GM12878 (cell line): ENCODE data around the gene SRCAP. TPM values are rescaled to one million over a fixed set of nuclear protein-coding genes. Genes with fewer than 3 reads are reported as not detected.

Experiments used
- ATAC-seq: fragments of 200-7000 bp; cut with Tn5 transposase; 3 replicates; pipeline ENCODE4 v1.9.1; 2020; ENCODE audit warnings: mild to moderate bottlenecking, moderate library complexity
- BruUV-seq: library from RNA; stranded (reverse); fragments of 400-500 nt; replicated peaks from 2 replicates; lab custom pipeline; 2021; lab: Mats Ljungman, UMichigan
- CTCF ChIA-PET: fragments of 300-600 bp; sonication (Branson Sonifier 250); formaldehyde crosslinking; extraction: SDS; loops from one replicate; lab custom pipeline; 2021; ENCODE audit warnings: inconsistent platforms; lab: Yijun Ruan, JAX
- POLR2A ChIA-PET: fragments of 350-600 bp; formaldehyde crosslinking; extraction: SDS; loops from one replicate; lab custom pipeline; 2021; ENCODE audit warnings: inconsistent platforms; lab: Charles Lee
- RAD21 ChIA-PET: fragments of 300-600 bp; sonication (Branson Sonifier 250); formaldehyde crosslinking; loops from one replicate; lab custom pipeline; 2023; ENCODE audit warnings: antibody characterized with exemption; ENCODE audit not compliant: unreplicated experiment; lab: Charles Lee
- SMC1A ChIA-PET: fragments of 300-600 bp; sonication (Branson Sonifier 250); formaldehyde crosslinking; loops from one replicate; lab custom pipeline; 2023; ENCODE audit not compliant: unreplicated experiment, uncharacterized antibody; lab: Charles Lee
- DNase-seq: peaks from one replicate; pipeline ENCODE4 v3.0.0-alpha.2; 2011; ENCODE audit warnings: low read depth, low spot score
- FAIRE-seq: peaks from 3 replicates; lab custom pipeline; 2011; peaks lifted over from hg19 to GRCh38; lab: Jason Lieb, UNC
- H2AFZ ChIP-seq: 2 replicates; pipeline ENCODE4 v1.6.0; 2011; ENCODE audit warnings: low read depth, low read length, control low read depth; ENCODE audit not compliant: control insufficient read depth
- H3K27ac ChIP-seq: 2 replicates; pipeline ENCODE4 v1.5.1; 2011; ENCODE audit warnings: control low read depth; ENCODE audit not compliant: control insufficient read depth, insufficient read depth
- H3K27me3 ChIP-seq, 2 experiments: replicated peaks in 1 of 2; 2 replicates each; pipeline versions ENCODE4 v1.6.0 to v1.6.1; 2011; ENCODE audit warnings: low read length in 1 of 2; ENCODE audit not compliant: control insufficient read depth in 2 of 2, insufficient read depth in 2 of 2
- H3K36me3 ChIP-seq, 2 experiments: 2 replicates each; pipeline ENCODE4 v1.5.1; 2011; ENCODE audit warnings: low read length in 1 of 2; ENCODE audit not compliant: control insufficient read depth in 2 of 2, insufficient read depth in 2 of 2
- H3K4me1 ChIP-seq: 2 replicates; pipeline ENCODE4 v1.6.1; 2011; ENCODE audit warnings: mild to moderate bottlenecking, low read length, moderate library complexity, mixed read lengths; ENCODE audit not compliant: control insufficient read depth, insufficient read depth
- H3K4me2 ChIP-seq: 2 replicates; pipeline ENCODE4 v1.6.0; 2011; ENCODE audit warnings: control low read depth; ENCODE audit not compliant: control insufficient read depth, insufficient read depth
- H3K4me3 ChIP-seq: fragments of 200-600 bp; sonication (generic); 2 replicates; pipeline ENCODE4 v1.5.1; 2016
- H3K79me2 ChIP-seq: 2 replicates; pipeline ENCODE4 v1.6.0; 2011; ENCODE audit warnings: low read length; ENCODE audit not compliant: control insufficient read depth, insufficient read depth
- H3K9ac ChIP-seq: 2 replicates; pipeline ENCODE4 v1.8.0; 2011; ENCODE audit warnings: low read length, control low read depth, mixed read lengths; ENCODE audit not compliant: control insufficient read depth, insufficient read depth
- H3K9me3 ChIP-seq: replicated peaks from 3 replicates; pipeline ENCODE4 v1.5.1; 2011; ENCODE audit warnings: mild to moderate bottlenecking, low read length; ENCODE audit not compliant: control insufficient read depth, insufficient read depth
- H4K20me1 ChIP-seq: 2 replicates; pipeline ENCODE4 v1.6.0; 2011; ENCODE audit not compliant: control insufficient read depth, insufficient read depth
- BRCA1 ChIP-seq: IDR thresholded peaks from 2 replicates; pipeline ENCODE4 v1.6.1; 2011; ENCODE audit warnings: low read depth, low read length, improper control_type of control experiment
- FOS ChIP-seq: IDR thresholded peaks from 3 replicates; pipeline ENCODE4 v1.6.1; 2011; ENCODE audit warnings: borderline replicate concordance; ENCODE audit not compliant: insufficient read length; ENCODE audit errors: extremely low read depth
- GABPA ChIP-seq: IDR thresholded peaks from 2 replicates; pipeline ENCODE4 v1.6.1; 2014; ENCODE audit warnings: antibody characterized with exemption, low read depth, mild to moderate bottlenecking, inconsistent platforms
- HCFC1 ChIP-seq: fragments of 150-350 bp; IDR thresholded peaks from 2 replicates; pipeline ENCODE4 v1.6.1; 2014; ENCODE audit warnings: low read length
- JUNB ChIP-seq: IDR thresholded peaks from 2 replicates; pipeline ENCODE4 v1.6.1; 2016; ENCODE audit warnings: antibody characterized with exemption, mild to moderate bottlenecking
- MAX ChIP-seq: IDR thresholded peaks from 2 replicates; pipeline ENCODE4 v1.6.1; 2012; ENCODE audit warnings: low read depth, low read length, improper control_type of control experiment
- MLLT1 ChIP-seq: fragments of 450-650 bp; IDR thresholded peaks from 2 replicates; pipeline ENCODE4 v1.6.1; 2016; ENCODE audit warnings: mild to moderate bottlenecking
- NKRF ChIP-seq: fragments of 450-650 bp; conservative IDR thresholded peaks from 2 replicates; pipeline ENCODE4 v1.6.1; 2017; ENCODE audit warnings: mild to moderate bottlenecking, moderate library complexity
- NRF1 ChIP-seq: conservative IDR thresholded peaks from 2 replicates; pipeline ENCODE4 v1.6.1; 2011; ENCODE audit warnings: mild to moderate bottlenecking, low read depth, low read length, improper control_type of control experiment
- SMC3 ChIP-seq: IDR thresholded peaks from 2 replicates; pipeline ENCODE4 v1.6.1; 2011; ENCODE audit warnings: low read length, improper control_type of control experiment, borderline replicate concordance
- TCF12 ChIP-seq: IDR thresholded peaks from 2 replicates; pipeline ENCODE4 v1.6.1; 2011; ENCODE audit warnings: low read depth, mild to moderate bottlenecking, low read length
- WGBS: methylation state at CpG from one replicate; pipeline ENCODE4 v1.1.6; 2016; ENCODE audit warnings: low lambda C conversion rate; ENCODE audit not compliant: insufficient replicate concordance, insufficient coverage; ENCODE audit errors: missing lambda C conversion rate; 5-methylcytosine and 5-hydroxymethylcytosine counted together
- in situ Hi-C: fragments of 300-500 bp; cut with MboI; formaldehyde crosslinking; loops from 9 replicates; pipeline ENCODE4 v1.14.3; 2018; ENCODE audit warnings: mixed read lengths
- intact Hi-C: fragments of 100-400 bp; cut with micrococcal nuclease; formaldehyde crosslinking; loops from one replicate; pipeline ENCODE4 v1.14.2; 2022; ENCODE audit not compliant: unreplicated experiment
- polyA plus RNA-seq, 11 experiments: library from polyadenylated mRNA; depleted of rRNA in 4 of 11; unstranded in 6 of 11; stranded (reverse) in 5 of 11; fragments of >200 nt; fragmentation: Nextera tagmentation in 4 of 11; fragmentation: Illumina TruSeq in 1 of 11; extraction: Ambion mirVana in 4 of 11; extraction: Trizol in 1 of 11; gene quantifications; 1 replicate in 1 of 11; 2 replicates in 10 of 11; pipeline versions ENCODE4 v1.2.1 to v1.2.3, GENCODE V29; 2011 to 2016; ENCODE audit warnings: inconsistent platforms in 2 of 11, missing spikeins in 2 of 11, low read depth in 1 of 11
- total RNA-seq, 4 experiments: library from RNA; depleted of rRNA in 3 of 4; stranded (reverse); fragments of >200 nt in 3 of 4; fragmentation: Illumina TruSeq in 1 of 4; extraction: Trizol in 1 of 4; gene quantifications; 2 replicates each; pipeline versions ENCODE4 v1.2.1 to v1.2.3, GENCODE V29; 2013 to 2021

Gene SRCAP
- total and polyA plus RNA-seq, 10 of the 15 experiments (the other 5 are each of a cell fraction or from before 2014, with no cell fraction given) = 0.24 to 58.4 (median 11.6) TPM

- ChIA-PET RAD21 (no interaction called here), POLR2A (interaction anchor here (0.6 kb wide), 1 partner anchor 292 kb away, joined by 5 read pairs; no protein-coding TSS in a partner anchor), CTCF (interaction anchor here (0.6 kb wide), 1 partner anchor 76 kb away, joined by 5 read pairs; no protein-coding TSS in a partner anchor), SMC1A (interaction anchor here (0.9 kb wide), 1 partner anchor 16 kb away, joined by 3 read pairs; no protein-coding TSS in a partner anchor)
- no peak overlapping the region for H2AFZ ChIP-seq
- no TSS peak for BruUV-seq
- no peak overlapping the region for H3K27ac ChIP-seq
- in situ Hi-C loops = no loop called here
- DNase-seq (no peak), ATAC-seq (no peak), FAIRE-seq (no peak)
- peaks cover 53 to 55% of the 10 kb centered on the region in 2 experiments for H3K36me3 ChIP-seq
- 80% methylated on average over 11 of the region's 11 CpGs for WGBS
- TF ChIP-seq TCF12 (no peak), MAX (no peak), FOS (no peak), SMC3 (no peak), BRCA1 (no peak), MLLT1 (no peak), NRF1 (no peak), JUNB (no peak), GABPA (no peak), HCFC1 (no peak), NKRF (no peak)
- H3K9ac ChIP-seq = no peak overlapping the region
- no peak overlapping the region for H3K4me2 ChIP-seq
- H3K4me3 ChIP-seq = no peak overlapping the region
- H3K79me2 ChIP-seq = no peaks in the 10 kb centered on the region; the same call in none of the 2 replicates
- no peaks in the 10 kb centered on the region; the same call in 1 of the 2 replicates for H3K4me1 ChIP-seq
- no peaks in the 10 kb centered on the region for H3K9me3 ChIP-seq
- intact Hi-C loops = no loop called here
- no peaks in the 10 kb centered on the region for H3K27me3 ChIP-seq
- no peaks in the 10 kb centered on the region for H4K20me1 ChIP-seq
Observed at GRCh38 chr16:30720086-30720485, 21.1 kb downstream of the SRCAP start.
